ENCODE measurements around the gene SLC6A8.
A peak's percentile ranks its signal among the peaks of the same experiment; 100 is the strongest.

Gene SLC6A8

GRCh38 chrX:153686711-153687110 is 1.0 kb upstream of the SLC6A8 start:
- Histone ChIP-seq H3K4me3 (ENCODE audit: low read length, poor library complexity, severe bottlenecking) (no peak overlapping the region), H4K20me1 (ENCODE audit: insufficient read depth, low read length, poor library complexity, severe bottlenecking) (no peaks in the 10 kb centered on the region), H3K9me3 (ENCODE audit: insufficient read depth, low read depth, low read length) (no peaks in the 10 kb centered on the region), H3K9ac (ENCODE audit: low read depth, low read length, poor library complexity, severe bottlenecking) (no peak overlapping the region), H3K4me2 (ENCODE audit: low read depth, low read length, poor library complexity, severe bottlenecking) (peak overlapping the region; percentile 70), H3K27me3 (ENCODE audit: insufficient read depth, low read length, poor library complexity, severe bottlenecking) (no peaks in the 10 kb centered on the region), H3F3A (ENCODE audit: low read depth) (no peaks in the 10 kb centered on the region), H3K4me1 (ENCODE audit: insufficient read depth, low read length, poor library complexity, severe bottlenecking) (no peaks in the 10 kb centered on the region), H3K79me2 (ENCODE audit: insufficient read depth, low read length) (no peaks in the 10 kb centered on the region), H3K36me3 (ENCODE audit: insufficient read depth, low read length) (no peaks in the 10 kb centered on the region), H2AFZ (ENCODE audit: low read length) (no peak overlapping the region), H3K9me2 (replicated peaks; ENCODE audit: low read depth, low read length) (no peaks in the 10 kb centered on the region)
- TF ChIP-seq EZH2phosphoT487 (IDR thresholded peaks at IDR 0.05; ENCODE audit: borderline replicate concordance), result no peak
- TF ChIP-seq, protein P1, sequence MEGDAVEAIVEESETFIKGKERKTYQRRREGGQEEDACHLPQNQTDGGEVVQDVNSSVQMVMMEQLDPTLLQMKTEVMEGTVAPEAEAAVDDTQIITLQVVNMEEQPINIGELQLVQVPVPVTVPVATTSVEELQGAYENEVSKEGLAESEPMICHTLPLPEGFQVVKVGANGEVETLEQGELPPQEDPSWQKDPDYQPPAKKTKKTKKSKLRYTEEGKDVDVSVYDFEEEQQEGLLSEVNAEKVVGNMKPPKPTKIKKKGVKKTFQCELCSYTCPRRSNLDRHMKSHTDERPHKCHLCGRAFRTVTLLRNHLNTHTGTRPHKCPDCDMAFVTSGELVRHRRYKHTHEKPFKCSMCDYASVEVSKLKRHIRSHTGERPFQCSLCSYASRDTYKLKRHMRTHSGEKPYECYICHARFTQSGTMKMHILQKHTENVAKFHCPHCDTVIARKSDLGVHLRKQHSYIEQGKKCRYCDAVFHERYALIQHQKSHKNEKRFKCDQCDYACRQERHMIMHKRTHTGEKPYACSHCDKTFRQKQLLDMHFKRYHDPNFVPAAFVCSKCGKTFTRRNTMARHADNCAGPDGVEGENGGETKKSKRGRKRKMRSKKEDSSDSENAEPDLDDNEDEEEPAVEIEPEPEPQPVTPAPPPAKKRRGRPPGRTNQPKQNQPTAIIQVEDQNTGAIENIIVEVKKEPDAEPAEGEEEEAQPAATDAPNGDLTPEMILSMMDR (conservative IDR thresholded peaks at IDR 0.05; ENCODE audit: low read length), result no peak

DNA sequence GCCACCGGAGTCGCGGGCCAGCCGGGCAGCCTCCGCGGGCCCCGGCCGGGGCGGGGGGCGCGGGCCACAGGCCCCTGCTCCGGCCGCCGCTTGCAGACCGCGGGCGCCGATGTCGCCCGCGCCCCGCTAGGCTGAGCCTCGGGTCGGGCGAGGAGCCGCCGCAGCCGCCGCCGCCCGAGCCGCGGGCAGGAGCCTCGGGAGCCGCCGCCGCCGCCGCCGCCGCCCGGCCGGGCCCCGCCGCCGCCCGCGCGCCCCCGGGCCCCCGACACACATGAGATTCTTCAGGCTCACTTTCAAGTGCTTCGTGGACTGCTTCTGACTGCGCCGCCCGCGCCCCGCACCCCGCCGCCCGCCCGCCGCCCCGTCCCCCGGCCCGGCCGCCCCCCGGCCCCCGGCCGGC is 345 bp downstream of the SLC6A8 start:
- Histone ChIP-seq H3K36me3 (ENCODE audit: insufficient read depth, low read length) (no peaks in the 10 kb centered on the region), H3K79me2 (ENCODE audit: insufficient read depth, low read length) (no peaks in the 10 kb centered on the region), H3K9me2 (replicated peaks; ENCODE audit: low read depth, low read length) (no peaks in the 10 kb centered on the region), H4K20me1 (ENCODE audit: insufficient read depth, low read length, poor library complexity, severe bottlenecking) (no peaks in the 10 kb centered on the region), H3K4me3 (ENCODE audit: low read length, poor library complexity, severe bottlenecking) (no peak overlapping the region), H3K9ac (ENCODE audit: low read depth, low read length, poor library complexity, severe bottlenecking) (no peak overlapping the region), H3K4me1 (ENCODE audit: insufficient read depth, low read length, poor library complexity, severe bottlenecking) (no peaks in the 10 kb centered on the region), H2AFZ (ENCODE audit: low read length) (no peak overlapping the region), H3K9me3 (ENCODE audit: insufficient read depth, low read depth, low read length) (no peaks in the 10 kb centered on the region), H3K4me2 (ENCODE audit: low read depth, low read length, poor library complexity, severe bottlenecking) (no peak overlapping the region), H3F3A (ENCODE audit: low read depth) (no peaks in the 10 kb centered on the region), H3K27me3 (ENCODE audit: insufficient read depth, low read length, poor library complexity, severe bottlenecking) (no peaks in the 10 kb centered on the region)
- no peak for TF ChIP-seq EZH2phosphoT487 (IDR thresholded peaks at IDR 0.05; ENCODE audit: borderline replicate concordance)
- TF ChIP-seq, protein P1 (conservative IDR thresholded peaks at IDR 0.05; ENCODE audit: low read length), result no peak

DNA sequence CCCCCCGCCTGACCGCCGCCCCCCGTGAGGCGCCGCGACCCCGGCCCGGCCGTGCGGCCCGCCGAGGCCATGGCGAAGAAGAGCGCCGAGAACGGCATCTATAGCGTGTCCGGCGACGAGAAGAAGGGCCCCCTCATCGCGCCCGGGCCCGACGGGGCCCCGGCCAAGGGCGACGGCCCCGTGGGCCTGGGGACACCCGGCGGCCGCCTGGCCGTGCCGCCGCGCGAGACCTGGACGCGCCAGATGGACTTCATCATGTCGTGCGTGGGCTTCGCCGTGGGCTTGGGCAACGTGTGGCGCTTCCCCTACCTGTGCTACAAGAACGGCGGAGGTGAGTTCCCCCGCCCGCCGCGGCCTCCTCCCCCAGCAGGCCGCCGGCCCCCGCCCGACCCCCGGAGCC is 780 bp downstream of the SLC6A8 start:
- TF ChIP-seq, protein P1 (conservative IDR thresholded peaks at IDR 0.05; ENCODE audit: low read length), result no peak
- TF ChIP-seq EZH2phosphoT487 (IDR thresholded peaks at IDR 0.05; ENCODE audit: borderline replicate concordance), result no peak
- H3K4me1 ChIP-seq (ENCODE audit: insufficient read depth, low read length, poor library complexity, severe bottlenecking), result no peaks in the 10 kb centered on the region
- H4K20me1 ChIP-seq (ENCODE audit: insufficient read depth, low read length, poor library complexity, severe bottlenecking), result no peaks in the 10 kb centered on the region
- no peaks in the 10 kb centered on the region for H3F3A ChIP-seq (ENCODE audit: low read depth)
- H3K9me2 ChIP-seq (replicated peaks; ENCODE audit: low read depth, low read length), result no peaks in the 10 kb centered on the region
- H3K4me3 ChIP-seq (ENCODE audit: low read length, poor library complexity, severe bottlenecking), result no peak overlapping the region
- no peaks in the 10 kb centered on the region for H3K9me3 ChIP-seq (ENCODE audit: insufficient read depth, low read depth, low read length)
- no peak overlapping the region for H3K4me2 ChIP-seq (ENCODE audit: low read depth, low read length, poor library complexity, severe bottlenecking)
- H3K27me3 ChIP-seq (ENCODE audit: insufficient read depth, low read length, poor library complexity, severe bottlenecking), result no peaks in the 10 kb centered on the region
- H3K9ac ChIP-seq (ENCODE audit: low read depth, low read length, poor library complexity, severe bottlenecking), result no peak overlapping the region
- no peaks in the 10 kb centered on the region for H3K36me3 ChIP-seq (ENCODE audit: insufficient read depth, low read length)
- H2AFZ ChIP-seq (ENCODE audit: low read length), result no peak overlapping the region
- no peaks in the 10 kb centered on the region for H3K79me2 ChIP-seq (ENCODE audit: insufficient read depth, low read length)

Measured in Loucy (cell line).